Measurements from ENCODE around the gene PRPF19. TPM values are rescaled to one million over a fixed set of nuclear protein-coding genes. Genes with fewer than 3 reads are reported as not detected.

PRPF19 gene
- total RNA-seq, 1 donor from 2014 or later: 36.1 TPM

GRCh38 chr11:60858731-60859464 is 47.5 kb downstream of the PRPF19 start:
- DNase-seq (ENCODE audit: low read depth) (no peak), FAIRE-seq (no peak)
- TF ChIP-seq CTCF (IDR thresholded peaks at IDR 0.05; ENCODE audit: insufficient read depth, low read length, severe bottlenecking): no peak
- Histone ChIP-seq H3K27me3 (ENCODE audit: control insufficient read depth, insufficient read depth, low read length) (no peaks in the 10 kb centered on the region), H3K36me3 (ENCODE audit: control insufficient read depth, insufficient read depth, low read length) (no peaks in the 10 kb centered on the region), H3K4me3 (ENCODE audit: low read depth, low read length) (no peak overlapping the region)

- no peak for FAIRE-seq
- no peak for TF ChIP-seq CTCF (IDR thresholded peaks at IDR 0.05; ENCODE audit: insufficient read depth, low read length, severe bottlenecking)
Measured at GRCh38 chr11:60858236-60858635, 48.1 kb downstream of the PRPF19 start.

GRCh38 chr11:60857378-60858232 is 48.8 kb downstream of the PRPF19 start:
- no peak for TF ChIP-seq CTCF (IDR thresholded peaks at IDR 0.05; ENCODE audit: insufficient read depth, low read length, severe bottlenecking)
- peak; percentile 54 for DNase-seq (ENCODE audit: low read depth)
- Histone ChIP-seq H3K4me3 (ENCODE audit: low read depth, low read length) (no peak overlapping the region), H3K36me3 (ENCODE audit: control insufficient read depth, insufficient read depth, low read length) (no peaks in the 10 kb centered on the region), H3K27me3 (ENCODE audit: control insufficient read depth, insufficient read depth, low read length) (no peaks in the 10 kb centered on the region)
- no peak for FAIRE-seq

More at GRCh38 chr11:60858236-60858635, 48.1 kb downstream of the PRPF19 start:
- no peaks in the 10 kb centered on the region for H3K36me3 ChIP-seq (ENCODE audit: control insufficient read depth, insufficient read depth, low read length)
- no peak for DNase-seq (ENCODE audit: low read depth)
- H3K4me3 ChIP-seq (ENCODE audit: low read depth, low read length): no peak overlapping the region
- no peaks in the 10 kb centered on the region for H3K27me3 ChIP-seq (ENCODE audit: control insufficient read depth, insufficient read depth, low read length)

- no peak for TF ChIP-seq CTCF (IDR thresholded peaks at IDR 0.05; ENCODE audit: insufficient read depth, low read length, severe bottlenecking)
- Histone ChIP-seq H3K27me3 (ENCODE audit: control insufficient read depth, insufficient read depth, low read length) (no peaks in the 10 kb centered on the region), H3K36me3 (ENCODE audit: control insufficient read depth, insufficient read depth, low read length) (no peaks in the 10 kb centered on the region), H3K4me3 (ENCODE audit: low read depth, low read length) (no peak within 1 kb of the TSS)
- DNase-seq (ENCODE audit: low read depth) (no peak), FAIRE-seq (peak; percentile 72)
Measured at GRCh38 chr11:60855726-60856633, 50.4 kb downstream of the PRPF19 start, which contains the start of gene PTGDR2. PTGDR2 (minus strand) TSS chr11:60855950; CDS start chr11:60853722, 2,228 bp downstream.

- DNase-seq (ENCODE audit: low read depth): no peak
- Histone ChIP-seq H3K36me3 (ENCODE audit: control insufficient read depth, insufficient read depth, low read length) (peaks cover 2% of the 10 kb centered on the region), H3K27me3 (ENCODE audit: control insufficient read depth, insufficient read depth, low read length) (no peaks in the 10 kb centered on the region), H3K4me3 (ENCODE audit: low read depth, low read length) (no peak overlapping the region)
- TF ChIP-seq CTCF (IDR thresholded peaks at IDR 0.05; ENCODE audit: insufficient read depth, low read length, severe bottlenecking): no peak
- no peak for FAIRE-seq
Measured at GRCh38 chr11:60854847-60855725, 51.3 kb downstream of the PRPF19 start.

Measured in bronchial epithelial cell (primary cell).